Heart left ventricle (tissue), 16 donors: ENCODE data around the gene FAM117B. TPM values are rescaled to one million over a fixed set of nuclear protein-coding genes. Genes with fewer than 3 reads are reported as not detected.

ENCODE experiments used
- ATAC-seq, 4 donors: fragments of 200-7000 bp; cut with Tn5 transposase; one replicate each; pipeline ENCODE4 v1.9.1; 2020 to 2022; ENCODE audit warnings: moderate library complexity in 4 of 4, mild to moderate bottlenecking in 3 of 4, moderate number of reproducible peaks in 1 of 4
- DNase-seq, 5 donors: peaks; one replicate each; pipeline ENCODE4 v3.0.0-alpha.2; 2020
- H3K27ac ChIP-seq, 12 donors: fragments of 200-600 bp; sonication (generic) in 4 of 12; one replicate each; pipeline versions ENCODE4 v1.5.0 to v1.8.0; 2016 to 2022; ENCODE audit warnings: mild to moderate bottlenecking in 2 of 12
- H3K27me3 ChIP-seq, 9 donors: fragments of 200-600 bp; sonication (generic) in 2 of 9; one replicate each; pipeline versions ENCODE4 v1.5.1 to v1.8.0; 2016 to 2022; ENCODE audit warnings: mild to moderate bottlenecking in 3 of 9
- H3K36me3 ChIP-seq, 9 donors: fragments of 200-600 bp; sonication (generic) in 2 of 9; one replicate each; pipeline versions ENCODE4 v1.5.0 to v1.8.0; 2018 to 2022; ENCODE audit warnings: mild to moderate bottlenecking in 2 of 9
- H3K4me1 ChIP-seq, 12 donors: fragments of 200-600 bp; sonication (generic) in 4 of 12; one replicate each; pipeline versions ENCODE4 v1.5.0 to v1.8.0; 2016 to 2022; ENCODE audit warnings: mild to moderate bottlenecking in 3 of 12
- H3K4me3 ChIP-seq, 12 donors: fragments of 200-600 bp; sonication (generic) in 4 of 12; one replicate each; pipeline versions ENCODE4 v1.5.0 to v1.8.0; 2017 to 2022; ENCODE audit warnings: mild to moderate bottlenecking in 9 of 12, moderate library complexity in 4 of 12
- H3K9me3 ChIP-seq, 12 donors: fragments of 200-600 bp; sonication (generic) in 4 of 12; one replicate each; pipeline versions ENCODE4 v1.5.0 to v1.8.0; 2016 to 2022; ENCODE audit warnings: mild to moderate bottlenecking in 1 of 12
- POLR2A ChIP-seq, 2 donors: fragments of 450-650 bp; IDR thresholded peaks; one replicate each; pipeline ENCODE4 v1.6.1; 2017; ENCODE audit warnings: antibody characterized with exemption in 2 of 2, mild to moderate bottlenecking in 2 of 2, moderate library complexity in 2 of 2
- WGBS, 4 donors: extraction: QIAGEN DNeasy Blood & Tissue Kit in 2 of 4; methylation state at CpG; one replicate each; pipeline versions ENCODE4 v1.1.5 to v1.1.7; 2013 to 2018; 5-methylcytosine and 5-hydroxymethylcytosine counted together
- intact Hi-C, 10 donors: fragments of 100-400 bp; cut with DNase I; formaldehyde crosslinking; loops; one replicate each; pipeline versions ENCODE4 v1.11.1 to v1.14.2; 2022
- polyA plus RNA-seq, 2 donors: library from polyadenylated mRNA; stranded (reverse); fragments of 200-250 nt; gene quantifications; one replicate each; pipeline ENCODE4 v1.2.3, GENCODE V29; 2013
- total RNA-seq, 9 donors: library from RNA; depleted of rRNA in 2 of 9; stranded (reverse); fragments of >200 nt in 2 of 9; fragmentation: NEBNext Ultra II Directional in 3 of 9; extraction: Animal tissue kit (Norgen Biotek cat#: 25700) in 3 of 9; gene quantifications; one replicate each; pipeline versions ENCODE4 v1.1.0 to v1.2.4, GENCODE V29; 2016 to 2023
- TF ChIP-seq, protein P1 (sequence below), 12 donors: fragments of 200-600 bp; sonication (generic) in 4 of 12; IDR thresholded peaks; one replicate each; pipeline versions ENCODE4 v1.5.0 to v1.8.0; 2018 to 2022; ENCODE audit warnings: antibody characterized with exemption in 12 of 12, mild to moderate bottlenecking in 5 of 12
- donor health status: ischemic (EF 13 %, LVEDD 7.1; RV severe dilation, severe dysfunction).
- donor health status: healthy with polysubstance abuse.
- donor health status: DM: no; HTN: yes; CAD: no.
- donor health status: DM: no; HTN: no; CAD: no.
- donor health status: ischemic (EF 25% LVEDD 6.9; RV normal size, moderate dysfunction).
- donor health status: ischemic (EF 25% LVEDD 5.7; RV mildly dilated, moderate dysfunction).
- donor health status: healthy.
- donor health status: DM: yes; HTN: yes; CAD: no.
- donor health status: ischemic (EF 35%, LVEDD 5.7; RV mildly dilated, moderate dysfunction).
- donor health status: nonischemic (EF 11% LVEDD 7.7; RV severe dilation, severe dysfunction).
- donor health status: DM: yes; HTN: yes; CAD: no.
- donor health status: PGD.
- donor health status: ischemic (EF 29% LVEDD 5.4; RV normal size, mild dysfunction).
- donor health status: nonischemic (EF 23%, LVEDD 6.1; RV moderate dilation, normal function).

Gene FAM117B
- total and polyA plus RNA-seq, 11 donors, result 0.68 to 6.1 (median 2.1) TPM

DNA sequence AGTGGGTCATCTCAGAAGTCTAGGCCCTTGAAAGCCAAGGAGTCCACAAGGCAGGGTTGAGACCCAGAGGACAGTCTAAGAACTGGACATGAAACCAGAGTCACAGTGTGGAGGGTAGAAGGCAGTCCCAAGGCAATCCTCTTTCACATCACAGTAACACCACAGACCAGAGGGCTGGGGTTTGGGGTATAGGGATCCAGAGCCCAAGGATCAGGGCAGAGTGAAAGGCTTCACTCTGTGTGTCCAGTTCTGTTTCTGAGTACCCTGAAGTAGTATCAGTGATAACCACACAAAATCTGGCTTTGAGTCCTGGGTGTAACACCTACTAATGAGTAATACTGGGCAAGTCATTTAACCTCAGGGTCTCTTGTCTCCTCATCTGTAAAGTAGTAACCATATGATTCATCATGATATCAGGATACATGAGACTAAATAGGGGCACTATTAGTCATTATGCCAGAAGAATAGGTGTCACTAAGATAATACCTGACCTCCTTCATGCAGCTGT, 145.8 kb downstream of the FAM117B start:
- intact Hi-C loops, result no loop called here
- Histone ChIP-seq H3K27me3 (no peaks in the 10 kb centered on the region), H3K4me1 (no peaks in the 10 kb centered on the region), H3K4me3 (no peak overlapping the region), H3K27ac (no peak overlapping the region), H3K36me3 (peaks cover 0 to 52% (median 7%) of the 10 kb centered on the region in 9 donors), H3K9me3 (no peaks in the 10 kb centered on the region)
- TF ChIP-seq, protein P1, sequence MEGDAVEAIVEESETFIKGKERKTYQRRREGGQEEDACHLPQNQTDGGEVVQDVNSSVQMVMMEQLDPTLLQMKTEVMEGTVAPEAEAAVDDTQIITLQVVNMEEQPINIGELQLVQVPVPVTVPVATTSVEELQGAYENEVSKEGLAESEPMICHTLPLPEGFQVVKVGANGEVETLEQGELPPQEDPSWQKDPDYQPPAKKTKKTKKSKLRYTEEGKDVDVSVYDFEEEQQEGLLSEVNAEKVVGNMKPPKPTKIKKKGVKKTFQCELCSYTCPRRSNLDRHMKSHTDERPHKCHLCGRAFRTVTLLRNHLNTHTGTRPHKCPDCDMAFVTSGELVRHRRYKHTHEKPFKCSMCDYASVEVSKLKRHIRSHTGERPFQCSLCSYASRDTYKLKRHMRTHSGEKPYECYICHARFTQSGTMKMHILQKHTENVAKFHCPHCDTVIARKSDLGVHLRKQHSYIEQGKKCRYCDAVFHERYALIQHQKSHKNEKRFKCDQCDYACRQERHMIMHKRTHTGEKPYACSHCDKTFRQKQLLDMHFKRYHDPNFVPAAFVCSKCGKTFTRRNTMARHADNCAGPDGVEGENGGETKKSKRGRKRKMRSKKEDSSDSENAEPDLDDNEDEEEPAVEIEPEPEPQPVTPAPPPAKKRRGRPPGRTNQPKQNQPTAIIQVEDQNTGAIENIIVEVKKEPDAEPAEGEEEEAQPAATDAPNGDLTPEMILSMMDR (IDR thresholded peaks at IDR 0.05), result no peak
- no peak for TF ChIP-seq POLR2A (IDR thresholded peaks at IDR 0.05)
- DNase-seq, result no peak
- ATAC-seq, result no peak

DNA sequence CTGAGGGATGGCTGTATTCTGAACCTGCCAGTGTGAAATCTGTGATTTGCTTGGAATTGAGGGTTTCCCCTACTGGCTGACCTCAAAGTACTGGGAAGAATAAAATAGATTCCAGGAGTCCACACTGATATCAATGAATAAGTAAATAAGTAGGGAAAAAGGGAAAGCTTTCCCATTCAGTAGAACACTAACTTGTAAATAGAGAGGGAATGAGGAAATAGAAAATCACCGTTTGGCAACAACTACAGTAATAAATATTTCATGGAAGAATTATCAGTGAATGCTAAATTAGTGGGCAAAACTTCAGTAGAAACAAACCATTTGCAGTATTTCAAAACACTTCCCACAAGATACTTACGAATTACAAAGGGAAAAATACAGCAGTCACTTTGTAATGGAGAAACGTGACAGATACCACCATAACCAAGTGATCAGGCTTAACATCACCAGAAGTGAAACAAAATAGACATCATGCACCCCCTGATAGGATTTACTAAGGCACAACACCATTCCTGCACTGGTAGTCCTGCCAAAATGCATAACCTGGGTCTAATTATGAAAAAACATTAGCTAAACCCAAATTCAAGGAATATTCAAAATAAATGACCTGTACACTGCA, 148.3 kb downstream of the FAM117B start:
- intact Hi-C loops, result no loop called here
- no peak for TF ChIP-seq POLR2A (IDR thresholded peaks at IDR 0.05)
- TF ChIP-seq, protein P1 (IDR thresholded peaks at IDR 0.05), result no peak
- WGBS, 4 donors, result 75 to 84% (median 79%) methylated on average over 3 of the region's 3 CpGs
- H3K4me1 ChIP-seq, result no peaks in the 10 kb centered on the region
- no peak overlapping the region for H3K4me3 ChIP-seq
- H3K27ac ChIP-seq, result no peak overlapping the region
- no peaks in the 10 kb centered on the region for H3K27me3 ChIP-seq
- peaks cover 0 to 57% (median 14%) of the 10 kb centered on the region in 9 donors for H3K36me3 ChIP-seq
- no peak for ATAC-seq
- no peak for DNase-seq
- H3K9me3 ChIP-seq, result no peaks in the 10 kb centered on the region

DNA sequence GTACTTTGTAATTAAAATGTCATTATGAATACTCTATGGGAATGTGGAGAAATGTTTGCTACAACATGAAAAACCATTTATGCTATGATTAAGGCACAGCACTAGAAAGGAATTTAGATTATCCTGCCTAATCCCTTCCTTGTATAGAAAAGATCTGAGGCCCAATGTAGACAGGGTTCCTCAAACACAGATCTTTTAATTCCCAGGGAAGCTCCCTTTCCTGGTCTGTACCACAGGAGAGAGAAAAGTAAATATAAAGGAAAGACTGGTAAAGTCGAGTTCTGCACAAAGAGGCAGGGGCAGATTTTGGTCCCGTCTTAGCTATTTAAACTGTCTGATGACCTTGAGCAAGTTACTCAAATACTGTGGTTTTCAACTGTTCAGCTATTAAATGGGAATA, 152.1 kb downstream of the FAM117B start:
- Histone ChIP-seq H3K4me3 (no peak overlapping the region), H3K36me3 (peaks cover 0 to 49% (median 16%) of the 10 kb centered on the region in 9 donors), H3K27ac (no peak overlapping the region), H3K4me1 (no peaks in the 10 kb centered on the region), H3K9me3 (no peaks in the 10 kb centered on the region), H3K27me3 (no peaks in the 10 kb centered on the region)
- ATAC-seq (no peak), DNase-seq (no peak)
- 78 to 88% (median 81%) methylated on average over 2 of the region's 2 CpGs for WGBS, 4 donors
- intact Hi-C loops, result no loop called here
- TF ChIP-seq POLR2A (IDR thresholded peaks at IDR 0.05), result no peak
- TF ChIP-seq, protein P1 (IDR thresholded peaks at IDR 0.05), result no peak

DNA sequence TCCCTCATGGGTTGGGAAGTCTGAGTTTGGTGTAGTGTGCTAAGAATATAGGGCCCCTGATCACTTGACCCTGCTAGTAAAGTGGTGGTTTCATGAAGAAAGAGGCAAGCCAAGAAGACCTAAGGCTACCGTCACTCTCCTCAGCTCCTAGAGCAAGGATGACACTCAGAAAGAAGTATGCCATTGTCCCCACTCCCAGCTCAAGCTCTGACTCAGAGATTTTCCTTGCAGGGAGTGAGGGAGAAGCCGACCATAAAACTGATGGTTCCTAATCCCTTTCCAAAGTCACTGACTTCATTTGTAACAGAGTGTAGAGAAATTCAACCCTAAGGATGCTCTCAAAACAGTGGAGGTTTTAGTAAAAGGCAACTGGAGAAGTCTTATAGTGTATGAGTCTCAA, 155.9 kb downstream of the FAM117B start:
- H3K27ac ChIP-seq, result no peak overlapping the region
- peaks cover 0 to 36% (median 9%) of the 10 kb centered on the region in 9 donors for H3K36me3 ChIP-seq
- no peak overlapping the region for H3K4me3 ChIP-seq
- no peaks in the 10 kb centered on the region for H3K27me3 ChIP-seq
- TF ChIP-seq POLR2A (IDR thresholded peaks at IDR 0.05), result no peak
- TF ChIP-seq, protein P1 (IDR thresholded peaks at IDR 0.05), result no peak
- no peaks in the 10 kb centered on the region for H3K4me1 ChIP-seq
- no peaks in the 10 kb centered on the region for H3K9me3 ChIP-seq
- intact Hi-C loops, result no loop called here
- DNase-seq, result no peak
- ATAC-seq, result no peak
- 94 to 95% (median 94%) methylated on average over 2 of the region's 2 CpGs for WGBS, 4 donors
